Peyer's patch (tissue), 4 donors: Measurements from ENCODE around the gene NUDT22. TPM values are rescaled to one million over a fixed set of nuclear protein-coding genes. Genes with fewer than 3 reads are reported as not detected.

Experiments
- DNase-seq, 3 donors: peaks; one replicate each; pipeline ENCODE4 v3.0.0-alpha.2; 2017 to 2019
- H3K27ac ChIP-seq, 4 donors: fragments of 200-600 bp; sonication (generic); one replicate each; pipeline ENCODE4 v1.5.1; 2016 to 2019
- H3K27me3 ChIP-seq, 2 donors: fragments of 200-600 bp; sonication (generic); one replicate each; pipeline ENCODE4 v1.5.1; 2019
- H3K36me3 ChIP-seq, 3 donors: fragments of 200-600 bp; sonication (generic); one replicate each; pipeline ENCODE4 v1.5.1; 2016 to 2019
- H3K4me1 ChIP-seq, 4 donors: fragments of 200-600 bp; sonication (generic); one replicate each; pipeline ENCODE4 v1.5.1; 2016 to 2019
- H3K4me3 ChIP-seq, 4 donors: fragments of 200-600 bp; sonication (generic); 1 replicate in 3 of 4; 2 replicates in 1 of 4; pipeline ENCODE4 v1.5.1; 2016 to 2019; ENCODE audit warnings: mild to moderate bottlenecking in 1 of 4
- H3K9me3 ChIP-seq, 4 donors: fragments of 200-600 bp; sonication (generic); one replicate each; pipeline ENCODE4 v1.5.1; 2016 to 2019; ENCODE audit warnings: mild to moderate bottlenecking in 1 of 4
- POLR2A ChIP-seq, 2 donors: fragments of 450-650 bp; IDR thresholded peaks; one replicate each; pipeline ENCODE4 v1.5.1; 2017; ENCODE audit warnings: antibody characterized with exemption in 2 of 2, mild to moderate bottlenecking in 2 of 2, moderate library complexity in 2 of 2
- total RNA-seq, 4 donors: library from RNA; depleted of rRNA; stranded (reverse); fragments of >200 nt; gene quantifications; one replicate each; pipeline ENCODE4 v1.1.0, GENCODE V29; 2016
- TF ChIP-seq, protein P1 (sequence below), 6 experiments: fragments of 450-650 bp in 4 of 6; fragments of 200-600 bp in 2 of 6; sonication (generic) in 1 of 6; IDR thresholded peaks; one replicate each; pipeline ENCODE4 v1.5.1; 2017 to 2019; ENCODE audit warnings: antibody characterized with exemption in 6 of 6, mild to moderate bottlenecking in 3 of 6, moderate library complexity in 1 of 6

The NUDT22 gene
- total RNA-seq, 4 donors from 2014 or later: 145 to 190 (median 156) TPM

- no peak for DNase-seq
- Histone ChIP-seq H3K27me3 (no peaks in the 10 kb centered on the region), H3K9me3 (no peaks in the 10 kb centered on the region), H3K27ac (no peak overlapping the region), H3K36me3 (peaks cover 0 to 96% (median 0%) of the 10 kb centered on the region in 3 donors), H3K4me1 (peaks cover 0 to 34% (median 0%) of the 10 kb centered on the region in 4 donors), H3K4me3 (no peak overlapping the region)
- no peak for TF ChIP-seq POLR2A (IDR thresholded peaks at IDR 0.05)
- TF ChIP-seq, protein P1, sequence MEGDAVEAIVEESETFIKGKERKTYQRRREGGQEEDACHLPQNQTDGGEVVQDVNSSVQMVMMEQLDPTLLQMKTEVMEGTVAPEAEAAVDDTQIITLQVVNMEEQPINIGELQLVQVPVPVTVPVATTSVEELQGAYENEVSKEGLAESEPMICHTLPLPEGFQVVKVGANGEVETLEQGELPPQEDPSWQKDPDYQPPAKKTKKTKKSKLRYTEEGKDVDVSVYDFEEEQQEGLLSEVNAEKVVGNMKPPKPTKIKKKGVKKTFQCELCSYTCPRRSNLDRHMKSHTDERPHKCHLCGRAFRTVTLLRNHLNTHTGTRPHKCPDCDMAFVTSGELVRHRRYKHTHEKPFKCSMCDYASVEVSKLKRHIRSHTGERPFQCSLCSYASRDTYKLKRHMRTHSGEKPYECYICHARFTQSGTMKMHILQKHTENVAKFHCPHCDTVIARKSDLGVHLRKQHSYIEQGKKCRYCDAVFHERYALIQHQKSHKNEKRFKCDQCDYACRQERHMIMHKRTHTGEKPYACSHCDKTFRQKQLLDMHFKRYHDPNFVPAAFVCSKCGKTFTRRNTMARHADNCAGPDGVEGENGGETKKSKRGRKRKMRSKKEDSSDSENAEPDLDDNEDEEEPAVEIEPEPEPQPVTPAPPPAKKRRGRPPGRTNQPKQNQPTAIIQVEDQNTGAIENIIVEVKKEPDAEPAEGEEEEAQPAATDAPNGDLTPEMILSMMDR (IDR thresholded peaks at IDR 0.05): no peak
Observed at GRCh38 chr11:64261556-64262080, 35.5 kb downstream of the NUDT22 start.

GRCh38 chr11:64262271-64263002 lies 36.4 kb downstream of the NUDT22 start:
- H3K27ac ChIP-seq: no peak overlapping the region
- H3K36me3 ChIP-seq: peaks cover 0 to 95% (median 0%) of the 10 kb centered on the region in 3 donors
- no peak overlapping the region for H3K4me3 ChIP-seq
- DNase-seq: no peak
- H3K27me3 ChIP-seq: no peaks in the 10 kb centered on the region
- TF ChIP-seq, protein P1 (IDR thresholded peaks at IDR 0.05): no peak
- no peak for TF ChIP-seq POLR2A (IDR thresholded peaks at IDR 0.05)
- no peaks in the 10 kb centered on the region for H3K9me3 ChIP-seq
- peaks cover 0 to 40% (median 0%) of the 10 kb centered on the region in 4 donors for H3K4me1 ChIP-seq

DNA sequence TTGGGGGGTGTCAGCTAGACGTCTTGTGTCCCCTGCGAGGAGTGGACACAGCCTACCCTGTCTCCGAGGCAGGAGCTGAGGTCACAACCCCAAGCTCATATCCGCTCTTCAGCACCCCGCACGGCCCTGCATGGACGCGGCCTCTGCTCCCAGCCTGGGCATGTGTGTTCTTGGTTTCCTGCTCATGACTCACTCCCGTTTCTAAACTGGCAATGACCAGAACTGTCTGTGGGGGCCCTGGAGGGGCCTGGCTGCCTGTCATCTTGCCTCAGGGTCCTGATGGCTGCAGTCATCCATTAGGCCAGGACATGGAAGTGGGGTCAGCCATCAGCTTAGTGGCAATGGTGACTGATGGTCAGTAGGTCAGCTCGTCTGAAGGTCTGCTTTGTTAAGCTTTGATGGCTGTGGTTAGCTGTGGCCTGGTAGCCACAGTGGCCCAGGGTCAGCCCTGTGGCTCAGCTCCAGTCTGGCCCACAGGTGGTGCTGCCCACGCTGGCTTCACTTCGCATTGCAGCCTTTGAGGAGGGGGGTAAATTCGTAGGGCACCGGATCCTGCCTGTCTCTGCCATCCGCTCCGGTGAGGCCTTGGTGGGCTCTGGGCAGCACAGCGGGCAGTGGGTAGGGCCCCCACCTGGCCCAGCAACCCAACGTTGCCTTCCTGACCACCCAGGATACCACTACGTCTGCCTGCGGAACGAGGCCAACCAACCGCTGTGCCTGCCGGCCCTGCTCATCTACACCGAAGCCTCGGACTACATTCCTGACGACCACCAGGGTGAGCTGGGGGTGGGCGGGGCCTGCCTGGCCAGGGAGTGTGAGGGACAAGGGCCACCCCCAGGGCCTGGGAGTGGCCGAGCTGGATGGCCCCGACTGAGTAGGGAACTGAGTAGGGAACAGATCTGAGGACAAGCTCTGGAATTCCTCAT lies 37.2 kb downstream of the NUDT22 start:
- H3K36me3 ChIP-seq: peaks cover 0 to 87% (median 0%) of the 10 kb centered on the region in 3 donors
- peaks cover under 1 to 49% (median 5%) of the 10 kb centered on the region in 4 donors for H3K4me1 ChIP-seq
- H3K27me3 ChIP-seq: no peaks in the 10 kb centered on the region
- no peaks in the 10 kb centered on the region for H3K9me3 ChIP-seq
- no peak for TF ChIP-seq POLR2A (IDR thresholded peaks at IDR 0.05)
- TF ChIP-seq, protein P1 (IDR thresholded peaks at IDR 0.05): no peak
- H3K27ac ChIP-seq: no peak overlapping the region
- no peak for DNase-seq
- no peak overlapping the region for H3K4me3 ChIP-seq

DNA sequence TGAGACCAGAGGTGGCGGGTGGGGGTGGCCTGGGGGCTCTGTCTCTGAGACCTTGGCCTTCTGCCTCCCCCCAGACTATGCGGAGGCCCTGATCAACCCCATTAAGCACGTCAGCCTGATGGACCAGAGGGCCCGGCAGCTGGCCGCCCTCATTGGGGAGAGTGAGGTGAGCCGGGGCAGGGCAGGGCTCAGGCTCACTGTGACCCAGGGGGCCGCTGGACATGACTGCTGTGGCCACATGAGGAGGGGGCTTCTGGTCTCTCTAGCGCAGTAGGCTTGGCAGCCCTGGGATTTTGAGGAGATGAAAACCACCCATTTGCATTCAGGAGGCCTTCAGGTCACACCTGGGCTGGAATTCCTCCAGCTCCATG lies 37.9 kb downstream of the NUDT22 start:
- H3K27ac ChIP-seq: no peak overlapping the region
- H3K27me3 ChIP-seq: no peaks in the 10 kb centered on the region
- no peak for TF ChIP-seq POLR2A (IDR thresholded peaks at IDR 0.05)
- TF ChIP-seq, protein P1 (IDR thresholded peaks at IDR 0.05): no peak
- DNase-seq: no peak
- peaks cover 0 to 80% (median 0%) of the 10 kb centered on the region in 3 donors for H3K36me3 ChIP-seq
- H3K4me1 ChIP-seq: peaks cover 7 to 55% (median 10%) of the 10 kb centered on the region in 4 donors
- no peaks in the 10 kb centered on the region for H3K9me3 ChIP-seq
- H3K4me3 ChIP-seq: no peak overlapping the region

DNA sequence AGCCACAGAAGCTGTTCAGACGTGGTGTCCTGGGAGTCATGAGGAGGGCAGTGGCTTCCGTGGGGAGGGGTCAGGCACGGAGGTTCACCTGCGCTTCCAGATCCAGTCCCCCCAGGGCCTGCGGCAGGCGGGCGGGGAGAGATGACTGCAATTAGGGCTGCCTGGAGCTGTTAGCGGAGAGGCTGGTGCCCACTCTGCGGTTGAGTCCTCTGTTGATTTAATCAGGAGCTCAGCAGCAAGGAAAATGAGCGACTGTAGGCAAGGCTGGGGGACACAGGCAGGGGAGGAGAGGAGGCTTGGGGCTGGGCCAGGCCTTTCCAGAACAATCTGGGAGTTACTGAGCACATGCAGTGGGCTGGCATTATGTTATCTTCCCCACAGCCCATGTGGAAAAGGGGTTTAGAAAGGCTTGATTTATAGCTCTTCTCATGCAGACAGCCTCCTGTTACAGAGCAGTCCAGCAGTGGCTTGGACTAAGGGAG lies 38.3 kb downstream of the NUDT22 start:
- Histone ChIP-seq H3K9me3 (no peaks in the 10 kb centered on the region), H3K36me3 (peaks cover 0 to 75% (median 0%) of the 10 kb centered on the region in 3 donors), H3K27ac (peak overlapping the region in 1 of 4 donors; percentile 30), H3K4me1 (peaks cover 7 to 57% (median 12%) of the 10 kb centered on the region in 4 donors), H3K4me3 (no peak overlapping the region), H3K27me3 (no peaks in the 10 kb centered on the region)
- no peak for DNase-seq
- TF ChIP-seq POLR2A (IDR thresholded peaks at IDR 0.05): no peak
- TF ChIP-seq, protein P1 (IDR thresholded peaks at IDR 0.05): no peak
